IMR-90 (cell line): ENCODE data around the gene KCTD16. TPM values are rescaled to one million over a fixed set of nuclear protein-coding genes. Genes with fewer than 3 reads are reported as not detected.

Experiments
- ATAC-seq: fragments of 200-7000 bp; cut with Tn5 transposase; 2 replicates; pipeline ENCODE4 v1.9.1; 2020; ENCODE audit warnings: low read depth, mild to moderate bottlenecking, moderate library complexity
- BruUV-seq: library from RNA; stranded (reverse); fragments of 400-500 nt; replicated peaks from 2 replicates; lab custom pipeline; 2021; lab: Mats Ljungman, UMichigan
- CTCF ChIA-PET: fragments of 300-600 bp; formaldehyde crosslinking; extraction: SDS; loops from one replicate; lab custom pipeline; 2021; ENCODE audit warnings: antibody characterized with exemption; lab: Yijun Ruan, JAX
- POLR2A ChIA-PET: fragments of 300-600 bp; sonication (Branson Sonifier 250); formaldehyde crosslinking; loops from one replicate; lab custom pipeline; 2022; ENCODE audit warnings: antibody characterized with exemption; ENCODE audit not compliant: unreplicated experiment; lab: Charles Lee
- DNase-seq: peaks from one replicate; pipeline ENCODE4 v3.0.0; 2013
- H2AFZ ChIP-seq: replicated peaks from 2 replicates; pipeline ENCODE3; 2013; ENCODE audit warnings: low read length, mild to moderate bottlenecking; ENCODE audit not compliant: poor library complexity
- H2AK5ac ChIP-seq: 2 replicates; pipeline ENCODE4 v1.6.1; 2013; ENCODE audit warnings: low read depth, low read length, inconsistent platforms
- H2AK9ac ChIP-seq: replicated peaks from 2 replicates; pipeline ENCODE3; 2013; ENCODE audit warnings: mild to moderate bottlenecking, low read depth, low read length, moderate library complexity; ENCODE audit not compliant: poor library complexity
- H2BK120ac ChIP-seq: 2 replicates; pipeline ENCODE4 v1.6.1; 2013; ENCODE audit warnings: low read depth, low read length, inconsistent platforms
- H2BK15ac ChIP-seq: 3 replicates; pipeline ENCODE4 v1.6.1; 2013; ENCODE audit warnings: low read depth, low read length, inconsistent platforms
- H2BK20ac ChIP-seq: 2 replicates; pipeline ENCODE4 v1.6.1; 2013; ENCODE audit warnings: low read depth, mild to moderate bottlenecking, inconsistent platforms, low read length, moderate library complexity
- H2BK5ac ChIP-seq: 2 replicates; pipeline ENCODE4 v1.6.1; 2013; ENCODE audit warnings: mild to moderate bottlenecking, low read depth, low read length, inconsistent platforms; ENCODE audit not compliant: poor library complexity, severe bottlenecking
- H3K14ac ChIP-seq: replicated peaks from 2 replicates; pipeline ENCODE4 v1.6.1; 2013; ENCODE audit warnings: low read depth, low read length, inconsistent platforms
- H3K18ac ChIP-seq: 2 replicates; pipeline ENCODE4 v1.6.1; 2013; ENCODE audit warnings: low read depth, low read length, control low read depth
- H3K23ac ChIP-seq: 2 replicates; pipeline ENCODE4 v1.6.1; 2013; ENCODE audit warnings: low read depth, low read length, inconsistent platforms
- H3K27ac ChIP-seq: 2 replicates; pipeline ENCODE4 v1.5.1; 2013; ENCODE audit warnings: mild to moderate bottlenecking, control low read depth, low read length; ENCODE audit not compliant: insufficient read depth
- H3K27me3 ChIP-seq: 2 replicates; pipeline ENCODE4 v1.6.1; 2013; ENCODE audit warnings: low read length; ENCODE audit not compliant: control insufficient read depth, insufficient read depth
- H3K36me3 ChIP-seq: 2 replicates; pipeline ENCODE4 v1.6.1; 2013; ENCODE audit warnings: low read length, mixed read lengths; ENCODE audit not compliant: control insufficient read depth, insufficient read depth
- H3K4ac ChIP-seq: 2 replicates; pipeline ENCODE4 v1.6.1; 2013; ENCODE audit warnings: low read depth, low read length, inconsistent platforms
- H3K4me1 ChIP-seq: 2 replicates; pipeline ENCODE4 v1.6.1; 2013; ENCODE audit warnings: low read length, mixed read lengths; ENCODE audit not compliant: control insufficient read depth, insufficient read depth
- H3K4me2 ChIP-seq: 2 replicates; pipeline ENCODE4 v1.6.1; 2013; ENCODE audit warnings: low read depth, mild to moderate bottlenecking, control low read depth, low read length, moderate library complexity
- H3K4me3 ChIP-seq: 2 replicates; pipeline ENCODE4 v1.5.1; 2013; ENCODE audit warnings: low read depth, mild to moderate bottlenecking, control low read depth, low read length, moderate library complexity; ENCODE audit not compliant: insufficient read depth
- H3K56ac ChIP-seq: 2 replicates; pipeline ENCODE4 v1.6.1; 2013; ENCODE audit warnings: low read length, inconsistent platforms; ENCODE audit not compliant: insufficient read depth; ENCODE audit errors: extremely low read depth
- H3K79me1 ChIP-seq, 2 experiments: 2 replicates each; pipeline ENCODE4 v1.6.1; 2013; ENCODE audit warnings: low read length in 2 of 2, inconsistent platforms in 1 of 2, low read depth in 1 of 2
- H3K9ac ChIP-seq: 2 replicates; pipeline ENCODE4 v1.6.1; 2013; ENCODE audit warnings: low read depth, low read length, control low read depth
- H3K9me1 ChIP-seq: 2 replicates; pipeline ENCODE4 v1.6.1; 2013; ENCODE audit warnings: low read length, inconsistent platforms; ENCODE audit not compliant: insufficient read depth
- H3K9me3 ChIP-seq: 2 replicates; pipeline ENCODE4 v1.6.1; 2013; ENCODE audit warnings: low read length; ENCODE audit not compliant: control insufficient read depth, insufficient read depth
- H4K20me1 ChIP-seq: 2 replicates; pipeline ENCODE4 v1.6.1; 2013; ENCODE audit warnings: low read length, inconsistent platforms; ENCODE audit not compliant: insufficient read depth
- H4K5ac ChIP-seq: 2 replicates; pipeline ENCODE4 v1.6.1; 2013; ENCODE audit warnings: mild to moderate bottlenecking, low read depth, low read length, control low read depth
- H4K8ac ChIP-seq, 2 experiments: 2 replicates each; pipeline ENCODE4 v1.6.1; 2013; ENCODE audit warnings: low read depth in 2 of 2, low read length in 2 of 2, control low read depth in 1 of 2, inconsistent platforms in 1 of 2
- H4K91ac ChIP-seq: 2 replicates; pipeline ENCODE4 v1.6.1; 2013; ENCODE audit warnings: low read depth, low read length, inconsistent platforms; ENCODE audit not compliant: insufficient read depth
- FOS ChIP-seq: fragments of 150-350 bp; IDR thresholded peaks from 2 replicates; pipeline ENCODE4 v1.6.1; 2016; ENCODE audit warnings: low read depth, low read length
- RAD21 ChIP-seq: IDR thresholded peaks from 2 replicates; pipeline ENCODE4 v1.6.1; 2012; ENCODE audit warnings: low read length, improper control_type of control experiment
- RFX5 ChIP-seq: IDR thresholded peaks from 2 replicates; pipeline ENCODE4 v1.8.0; 2012; ENCODE audit warnings: low read depth, mild to moderate bottlenecking, low read length, moderate library complexity
- WGBS, 2 experiments: methylation state at CpG; one replicate each; pipeline versions ENCODE4 v1.1.5 to v1.1.7; 2013; ENCODE audit warnings: missing lambda C conversion rate in 2 of 2; ENCODE audit not compliant: insufficient read length in 1 of 2; ENCODE audit errors: extremely low coverage in 2 of 2; 5-methylcytosine and 5-hydroxymethylcytosine counted together
- dilution Hi-C: fragments of 300-500 bp; cut with HindIII; formaldehyde crosslinking; loops from one replicate; pipeline ENCODE4 v1.14.3; 2018; ENCODE audit warnings: low sequenced_read_pairs; ENCODE audit not compliant: unreplicated experiment
- in situ Hi-C: fragments of 300-500 bp; cut with MboI; formaldehyde crosslinking; loops from 3 replicates; pipeline ENCODE4 v1.14.3; 2019; ENCODE audit warnings: low sequenced_read_pairs, inconsistent platforms, mixed read lengths
- intact Hi-C: fragments of 100-400 bp; cut with micrococcal nuclease; formaldehyde crosslinking; loops from 2 replicates; pipeline ENCODE4 v1.10.0; 2022
- polyA plus RNA-seq, 3 experiments: library from polyadenylated mRNA; depleted of rRNA; stranded (reverse); fragments of >200 nt; gene quantifications; 2 replicates each; pipeline ENCODE4 v1.2.3, GENCODE V29; 2012; ENCODE audit warnings: low replicate concordance in 1 of 3
- total RNA-seq: library from RNA; depleted of rRNA; stranded (reverse); fragments of >200 nt; gene quantifications from 2 replicates; pipeline ENCODE4 v1.2.3, GENCODE V29; 2012
- TF ChIP-seq, protein P1 (sequence below): conservative IDR thresholded peaks from 2 replicates; pipeline ENCODE4 v1.5.1; 2012; ENCODE audit warnings: mild to moderate bottlenecking, low read depth, low read length, improper control_type of control experiment

The KCTD16 gene
- total and polyA plus RNA-seq, 2 of the 4 experiments (the other 2 are of a cell fraction): 0.43 to 1.1 TPM

DNA sequence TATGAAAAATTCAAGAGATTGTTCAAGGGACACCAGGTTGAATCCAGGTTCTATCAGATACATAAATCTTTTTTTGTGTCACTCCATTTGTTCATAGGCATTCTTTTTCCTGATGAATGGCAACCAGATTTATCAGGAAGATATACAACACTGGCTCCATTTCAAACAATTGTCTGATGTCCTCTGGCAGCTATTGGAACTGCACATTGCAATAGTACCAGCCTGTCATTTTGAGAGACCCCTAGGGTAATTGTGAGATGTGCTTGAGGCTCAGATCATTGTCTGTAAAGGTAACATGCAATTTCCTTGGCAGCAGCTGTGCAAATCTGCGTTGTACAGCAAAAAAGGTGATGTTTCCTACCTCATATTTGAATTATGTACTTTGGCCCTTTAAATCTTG, 25.9 kb downstream of the KCTD16 start:
- Histone ChIP-seq H3K4ac (no peak overlapping the region), H3K9me1 (no peaks in the 10 kb centered on the region), H2BK120ac (0 out of 2 replicates have a peak overlapping the region, but pooled peaks have one; percentile 11), H3K14ac (no peak overlapping the region), H4K5ac (no peak overlapping the region), H3K56ac (no peak overlapping the region), H3K27me3 (no peaks in the 10 kb centered on the region), H4K8ac (no peak overlapping the region), H3K23ac (no peak overlapping the region), H3K4me2 (no peak overlapping the region), H4K91ac (no peak overlapping the region), H4K20me1 (no peaks in the 10 kb centered on the region), H2BK20ac (no peak overlapping the region), H3K9ac (no peak overlapping the region), H2BK5ac (no peak overlapping the region), H3K4me3 (no peak overlapping the region), H3K36me3 (no peaks in the 10 kb centered on the region), H3K27ac (no peak overlapping the region), H3K4me1 (peaks cover 11% of the 10 kb centered on the region), H2AFZ (no peak overlapping the region), H2AK9ac (no peak overlapping the region), H2BK15ac (no peak overlapping the region), H3K9me3 (no peaks in the 10 kb centered on the region), H2AK5ac (no peak overlapping the region), H3K79me1 (no peaks in the 10 kb centered on the region), H3K18ac (0 out of 2 replicates have a peak overlapping the region, but pooled peaks have one; percentile 18)
- ChIA-PET POLR2A (no interaction called here), CTCF (interaction anchor here (0.6 to 1.2 kb wide), 2 partner anchors 8 to 761 kb away, joined by 3 to 4 read pairs; no protein-coding TSS in a partner anchor)
- no peak for TF ChIP-seq RAD21
- TF ChIP-seq, protein P1, sequence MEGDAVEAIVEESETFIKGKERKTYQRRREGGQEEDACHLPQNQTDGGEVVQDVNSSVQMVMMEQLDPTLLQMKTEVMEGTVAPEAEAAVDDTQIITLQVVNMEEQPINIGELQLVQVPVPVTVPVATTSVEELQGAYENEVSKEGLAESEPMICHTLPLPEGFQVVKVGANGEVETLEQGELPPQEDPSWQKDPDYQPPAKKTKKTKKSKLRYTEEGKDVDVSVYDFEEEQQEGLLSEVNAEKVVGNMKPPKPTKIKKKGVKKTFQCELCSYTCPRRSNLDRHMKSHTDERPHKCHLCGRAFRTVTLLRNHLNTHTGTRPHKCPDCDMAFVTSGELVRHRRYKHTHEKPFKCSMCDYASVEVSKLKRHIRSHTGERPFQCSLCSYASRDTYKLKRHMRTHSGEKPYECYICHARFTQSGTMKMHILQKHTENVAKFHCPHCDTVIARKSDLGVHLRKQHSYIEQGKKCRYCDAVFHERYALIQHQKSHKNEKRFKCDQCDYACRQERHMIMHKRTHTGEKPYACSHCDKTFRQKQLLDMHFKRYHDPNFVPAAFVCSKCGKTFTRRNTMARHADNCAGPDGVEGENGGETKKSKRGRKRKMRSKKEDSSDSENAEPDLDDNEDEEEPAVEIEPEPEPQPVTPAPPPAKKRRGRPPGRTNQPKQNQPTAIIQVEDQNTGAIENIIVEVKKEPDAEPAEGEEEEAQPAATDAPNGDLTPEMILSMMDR: no peak
- TF ChIP-seq RFX5: no peak
- no peak for TF ChIP-seq FOS
- no TSS peak for BruUV-seq
- intact Hi-C loops: no loop called here
- DNase-seq: no peak
- no peak for ATAC-seq
- dilution Hi-C loops: no loop called here
- no CpG with 5 or more reads among the region's 1 CpG for WGBS, 2 experiments
- in situ Hi-C loops: loop anchor here (25.0 kb wide), 1 partner anchor 1184 kb away; no protein-coding TSS in a partner anchor
